Right lobe of liver (tissue), 6 donors: ENCODE measurements around the gene HCRT. TPM values are rescaled to one million over a fixed set of nuclear protein-coding genes. Genes with fewer than 3 reads are reported as not detected.

Source experiments
- ATAC-seq, 4 donors: fragments of 200-7000 bp; cut with Tn5 transposase; one replicate each; pipeline ENCODE4 v1.9.1; 2020; ENCODE audit warnings: mild to moderate bottlenecking in 4 of 4, moderate library complexity in 4 of 4
- DNase-seq, 3 donors: peaks; one replicate each; pipeline ENCODE4 v3.0.0-alpha.2; 2020
- H3K27ac ChIP-seq, 3 donors: fragments of 200-600 bp; one replicate each; pipeline ENCODE4 v1.8.0; 2022
- H3K27me3 ChIP-seq, 2 donors: fragments of 200-600 bp; one replicate each; pipeline ENCODE4 v1.8.0; 2022
- H3K36me3 ChIP-seq, 4 donors: fragments of 200-600 bp; sonication (generic) in 1 of 4; one replicate each; pipeline versions ENCODE4 v1.5.1 to v1.8.0; 2017 to 2022; ENCODE audit warnings: control low read depth in 1 of 4
- H3K4me1 ChIP-seq, 4 donors: fragments of 200-600 bp; sonication (generic) in 1 of 4; one replicate each; pipeline versions ENCODE4 v1.5.1 to v1.8.0; 2017 to 2022; ENCODE audit warnings: control low read depth in 1 of 4
- H3K4me3 ChIP-seq, 3 donors: fragments of 200-600 bp; one replicate each; pipeline ENCODE4 v1.8.0; 2022
- H3K9me3 ChIP-seq, 4 donors: fragments of 200-600 bp; sonication (generic) in 1 of 4; one replicate each; pipeline versions ENCODE4 v1.5.1 to v1.8.0; 2017 to 2022; ENCODE audit warnings: control low read depth in 1 of 4
- CTCF ChIP-seq, 4 donors: fragments of 200-600 bp in 3 of 4; fragments of 450-650 bp in 1 of 4; IDR thresholded peaks; one replicate each; pipeline versions ENCODE4 v1.5.1 to v1.8.0; 2016 to 2022; ENCODE audit warnings: antibody characterized with exemption in 4 of 4, mild to moderate bottlenecking in 2 of 4
- POLR2A ChIP-seq: fragments of 450-650 bp; IDR thresholded peaks from one replicate; pipeline ENCODE4 v1.6.1; 2017; ENCODE audit warnings: antibody characterized with exemption, mild to moderate bottlenecking
- WGBS: methylation state at CpG from one replicate; pipeline ENCODE4 v1.1.6; 2018; ENCODE audit warnings: low coverage, low lambda C conversion rate; ENCODE audit not compliant: insufficient coverage; ENCODE audit errors: missing lambda C conversion rate; 5-methylcytosine and 5-hydroxymethylcytosine counted together
- intact Hi-C, 2 donors: fragments of 100-400 bp; cut with DNase I; formaldehyde crosslinking; loops; one replicate each; pipeline versions ENCODE4 v1.11.2 to v1.14.1; 2022
- total RNA-seq, 6 experiments: library from RNA; depleted of rRNA in 2 of 6; stranded (reverse); fragments of >200 nt in 2 of 6; fragmentation: NEBNext Ultra II Directional in 3 of 6; extraction: Animal tissue kit (Norgen Biotek cat#: 25700) in 3 of 6; gene quantifications; one replicate each; pipeline versions ENCODE4 v1.1.0 to v1.2.4, GENCODE V29; 2016 to 2023
- donor health status: DM: no; HTN: yes; CAD: no.
- donor health status: DM: no; HTN: no; CAD: no.
- donor health status: DM: no; HTN: no; CAD: no.
- donor health status: DM: no; HTN: yes; CAD: no.
- donor health status: DM: no; HTN: yes; CAD: no.

Gene HCRT
- total RNA-seq, 6 experiments from 2014 or later: not detected

GRCh38 chr17:42202696-42203095 lies 17.4 kb upstream of the HCRT start:
- no peak overlapping the region for H3K4me3 ChIP-seq
- intact Hi-C loops: no loop called here
- TF ChIP-seq CTCF (IDR thresholded peaks at IDR 0.05) (no peak), POLR2A (no peak)
- 91% methylated on average over 5 of the region's 5 CpGs for WGBS
- no peaks in the 10 kb centered on the region for H3K27me3 ChIP-seq
- H3K9me3 ChIP-seq: no peaks in the 10 kb centered on the region
- no peak for ATAC-seq
- peaks cover 0 to 15% (median 5%) of the 10 kb centered on the region in 4 donors for H3K4me1 ChIP-seq
- H3K36me3 ChIP-seq: peaks cover 0 to 19% (median 7%) of the 10 kb centered on the region in 4 donors
- no peak overlapping the region for H3K27ac ChIP-seq
- DNase-seq: no peak

GRCh38 chr17:42202159-42202558 lies 16.9 kb upstream of the HCRT start:
- Histone ChIP-seq H3K4me1 (peaks cover 0 to 15% (median 5%) of the 10 kb centered on the region in 4 donors), H3K27me3 (no peaks in the 10 kb centered on the region), H3K27ac (no peak overlapping the region), H3K36me3 (peaks cover 0 to 14% (median 6%) of the 10 kb centered on the region in 4 donors), H3K9me3 (no peaks in the 10 kb centered on the region), H3K4me3 (no peak overlapping the region)
- ATAC-seq: no peak
- intact Hi-C loops: no loop called here
- TF ChIP-seq POLR2A: no peak
- TF ChIP-seq CTCF (IDR thresholded peaks at IDR 0.05): no peak
- no CpG with 5 or more reads among the region's 6 CpGs for WGBS
- DNase-seq: no peak

- H3K27ac ChIP-seq: peak overlapping the region in 1 of 3 donors; percentile 49
- H3K9me3 ChIP-seq: no peaks in the 10 kb centered on the region
- TF ChIP-seq CTCF (IDR thresholded peaks at IDR 0.05): no peak
- H3K4me1 ChIP-seq: peaks cover 0 to 15% (median 5%) of the 10 kb centered on the region in 4 donors
- H3K36me3 ChIP-seq: peaks cover 0 to 7% (median 2%) of the 10 kb centered on the region in 4 donors
- intact Hi-C loops: no loop called here
- H3K4me3 ChIP-seq: no peak overlapping the region
- 69% methylated on average over 10 of the region's 10 CpGs for WGBS
- ATAC-seq (no peak), DNase-seq (no peak)
- H3K27me3 ChIP-seq: no peaks in the 10 kb centered on the region
Observed at GRCh38 chr17:42201458-42201772, 16.2 kb upstream of the HCRT start.

- H3K4me1 ChIP-seq: peaks cover 0 to 15% (median 5%) of the 10 kb centered on the region in 4 donors
- 47% methylated on average over 5 of the region's 14 CpGs for WGBS
- H3K27me3 ChIP-seq: no peaks in the 10 kb centered on the region
- peaks cover 0 to 7% (median 2%) of the 10 kb centered on the region in 4 donors for H3K36me3 ChIP-seq
- TF ChIP-seq POLR2A: no peak
- no peak for TF ChIP-seq CTCF (IDR thresholded peaks at IDR 0.05)
- DNase-seq (peak in 1 of 3 donors; percentile 71), ATAC-seq (peak; percentile 79 to 89 (median 82))
- H3K9me3 ChIP-seq: no peaks in the 10 kb centered on the region
- intact Hi-C loops: no loop called here
- peak overlapping the region in 1 of 3 donors; percentile 17 for H3K4me3 ChIP-seq
- H3K27ac ChIP-seq: peak overlapping the region in 2 of 3 donors; percentile 49 to 56
Observed at GRCh38 chr17:42200706-42201457, 15.6 kb upstream of the HCRT start.
